ENCODE data around the gene HTATIP2.
"Not testable (repeated sequence)": the region's sequence is repeated elsewhere in the genome, so short reads cannot be mapped to it uniquely, and the experiment has no call there.

HTATIP2 gene

DNA sequence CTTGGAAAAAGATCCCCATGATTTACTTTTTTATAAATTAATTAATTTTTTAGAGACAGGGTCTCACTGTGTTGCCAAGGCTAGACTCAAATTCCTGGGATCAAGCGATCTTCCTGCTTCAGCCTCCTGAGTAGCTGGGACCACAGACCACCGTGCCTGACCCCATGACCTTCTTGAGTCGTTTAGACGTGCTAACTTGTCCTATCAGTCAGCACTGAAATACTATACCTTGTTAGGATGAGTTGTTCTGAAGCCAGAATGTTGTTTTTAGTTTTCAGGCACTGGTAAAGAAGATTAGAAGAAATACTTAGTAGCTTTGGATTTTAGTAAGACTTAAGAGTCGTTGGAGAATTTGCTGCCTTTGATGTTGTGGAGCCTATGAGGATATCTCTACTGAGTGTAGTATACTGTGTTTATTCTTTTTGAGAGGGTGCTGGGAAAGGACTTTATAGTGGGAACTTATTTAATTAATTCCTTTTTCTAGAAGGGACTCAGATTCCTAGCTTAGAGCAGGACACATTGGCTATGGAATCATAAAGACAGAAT, 8.6 kb downstream of the HTATIP2 start:
- no peak overlapping the region for H3K27ac ChIP-seq
- TF ChIP-seq, protein P1, sequence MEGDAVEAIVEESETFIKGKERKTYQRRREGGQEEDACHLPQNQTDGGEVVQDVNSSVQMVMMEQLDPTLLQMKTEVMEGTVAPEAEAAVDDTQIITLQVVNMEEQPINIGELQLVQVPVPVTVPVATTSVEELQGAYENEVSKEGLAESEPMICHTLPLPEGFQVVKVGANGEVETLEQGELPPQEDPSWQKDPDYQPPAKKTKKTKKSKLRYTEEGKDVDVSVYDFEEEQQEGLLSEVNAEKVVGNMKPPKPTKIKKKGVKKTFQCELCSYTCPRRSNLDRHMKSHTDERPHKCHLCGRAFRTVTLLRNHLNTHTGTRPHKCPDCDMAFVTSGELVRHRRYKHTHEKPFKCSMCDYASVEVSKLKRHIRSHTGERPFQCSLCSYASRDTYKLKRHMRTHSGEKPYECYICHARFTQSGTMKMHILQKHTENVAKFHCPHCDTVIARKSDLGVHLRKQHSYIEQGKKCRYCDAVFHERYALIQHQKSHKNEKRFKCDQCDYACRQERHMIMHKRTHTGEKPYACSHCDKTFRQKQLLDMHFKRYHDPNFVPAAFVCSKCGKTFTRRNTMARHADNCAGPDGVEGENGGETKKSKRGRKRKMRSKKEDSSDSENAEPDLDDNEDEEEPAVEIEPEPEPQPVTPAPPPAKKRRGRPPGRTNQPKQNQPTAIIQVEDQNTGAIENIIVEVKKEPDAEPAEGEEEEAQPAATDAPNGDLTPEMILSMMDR (IDR thresholded peaks at IDR 0.05) = no peak
- no peak for TF ChIP-seq ZFX (IDR thresholded peaks at IDR 0.05; ENCODE audit: borderline replicate concordance)

DNA sequence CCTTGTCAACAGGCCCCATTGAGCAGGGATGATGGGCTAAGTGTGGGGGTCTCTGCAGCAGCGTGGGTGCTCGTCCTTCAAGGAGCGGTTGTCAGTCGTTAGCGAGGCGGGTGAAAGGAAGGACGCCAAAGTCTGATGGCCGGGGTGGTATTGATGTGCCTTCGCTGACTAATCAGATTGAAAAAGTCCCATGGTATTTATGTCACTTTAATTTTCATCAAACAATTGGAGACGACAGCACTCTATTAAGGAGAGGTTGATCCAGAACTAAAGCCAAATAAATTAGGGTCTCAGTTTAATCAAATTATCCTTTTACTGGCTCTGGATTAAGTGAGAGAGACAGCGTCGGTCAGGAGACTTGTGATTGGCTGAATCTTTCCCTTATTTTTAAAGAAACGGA, 9.6 kb downstream of the HTATIP2 start:
- TF ChIP-seq, protein P1 (IDR thresholded peaks at IDR 0.05) = no peak
- no peak for TF ChIP-seq ZFX (IDR thresholded peaks at IDR 0.05; ENCODE audit: borderline replicate concordance)

GRCh38 chr11:20373568-20374209, 10.2 kb downstream of the HTATIP2 start:
- TF ChIP-seq, protein P1 (IDR thresholded peaks at IDR 0.05) = no peak
- H3K27ac ChIP-seq = no peak overlapping the region

More for the DNA sequence above, 9.6 kb downstream of the HTATIP2 start:
- no peak overlapping the region for H3K27ac ChIP-seq

DNA sequence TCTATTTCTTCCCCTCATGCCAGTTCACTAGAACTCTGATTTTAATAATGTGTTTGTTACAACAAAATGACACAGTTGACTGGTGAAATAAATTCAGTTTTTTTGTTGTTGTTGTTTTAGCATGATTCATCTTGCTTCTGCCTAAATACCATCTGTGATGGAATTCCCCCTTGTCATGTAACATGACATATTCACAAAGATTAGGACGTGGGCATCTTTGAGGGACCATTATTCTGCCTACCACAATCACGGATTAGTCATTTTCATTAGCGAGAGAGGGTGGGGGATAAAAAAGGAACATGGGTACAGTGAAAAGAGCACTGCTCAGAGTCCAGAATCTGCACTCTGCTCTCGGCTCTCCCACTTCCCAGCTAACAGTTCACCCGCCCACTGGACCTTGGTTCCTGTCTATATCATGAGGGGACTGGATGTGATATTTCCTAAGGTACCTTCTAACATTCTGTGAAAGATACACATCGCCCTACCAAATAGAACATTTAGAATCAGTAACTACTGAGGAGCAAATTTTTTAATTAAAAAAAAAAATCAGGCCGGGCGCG, 11.3 kb downstream of the HTATIP2 start:
- TF ChIP-seq ZFX (IDR thresholded peaks at IDR 0.05; ENCODE audit: borderline replicate concordance) = no peak
- TF ChIP-seq, protein P1 (IDR thresholded peaks at IDR 0.05) = no peak
- no peak overlapping the region for H3K27ac ChIP-seq

DNA sequence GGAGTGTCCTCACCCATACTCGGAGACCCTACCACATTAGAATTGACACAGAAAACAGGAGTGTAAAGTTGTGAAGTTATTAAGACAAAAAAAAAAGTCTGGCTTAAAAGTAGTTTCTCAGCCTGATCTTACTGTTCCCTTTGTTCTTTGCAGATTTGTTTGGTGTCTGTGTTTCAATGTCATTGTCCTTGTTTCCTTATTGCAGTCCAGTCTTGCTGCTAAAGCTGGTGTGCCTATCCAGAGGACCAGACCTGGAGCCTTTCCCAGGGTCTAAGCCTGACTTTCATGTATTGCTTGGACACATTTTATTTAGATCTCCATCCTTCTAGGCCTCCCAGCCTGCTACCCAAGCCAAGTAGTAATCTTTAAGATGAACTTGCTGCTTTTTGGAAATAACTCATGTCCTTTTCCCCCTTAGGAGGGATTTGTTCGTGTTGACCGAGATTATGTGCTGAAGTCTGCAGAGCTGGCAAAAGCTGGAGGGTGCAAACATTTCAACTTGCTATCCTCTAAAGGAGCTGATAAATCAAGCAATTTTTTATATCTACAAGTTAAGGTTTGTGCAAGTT, 12.7 kb downstream of the HTATIP2 start:
- H3K27ac ChIP-seq = no peak overlapping the region
- TF ChIP-seq, protein P1 (IDR thresholded peaks at IDR 0.05) = no peak
- TF ChIP-seq ZFX (IDR thresholded peaks at IDR 0.05; ENCODE audit: borderline replicate concordance) = no peak

- H3K27ac ChIP-seq = not testable (repeated sequence)
These were observed 22.5 kb downstream of the HTATIP2 start for GRCh38 chr11:20385996-20386395.

DNA sequence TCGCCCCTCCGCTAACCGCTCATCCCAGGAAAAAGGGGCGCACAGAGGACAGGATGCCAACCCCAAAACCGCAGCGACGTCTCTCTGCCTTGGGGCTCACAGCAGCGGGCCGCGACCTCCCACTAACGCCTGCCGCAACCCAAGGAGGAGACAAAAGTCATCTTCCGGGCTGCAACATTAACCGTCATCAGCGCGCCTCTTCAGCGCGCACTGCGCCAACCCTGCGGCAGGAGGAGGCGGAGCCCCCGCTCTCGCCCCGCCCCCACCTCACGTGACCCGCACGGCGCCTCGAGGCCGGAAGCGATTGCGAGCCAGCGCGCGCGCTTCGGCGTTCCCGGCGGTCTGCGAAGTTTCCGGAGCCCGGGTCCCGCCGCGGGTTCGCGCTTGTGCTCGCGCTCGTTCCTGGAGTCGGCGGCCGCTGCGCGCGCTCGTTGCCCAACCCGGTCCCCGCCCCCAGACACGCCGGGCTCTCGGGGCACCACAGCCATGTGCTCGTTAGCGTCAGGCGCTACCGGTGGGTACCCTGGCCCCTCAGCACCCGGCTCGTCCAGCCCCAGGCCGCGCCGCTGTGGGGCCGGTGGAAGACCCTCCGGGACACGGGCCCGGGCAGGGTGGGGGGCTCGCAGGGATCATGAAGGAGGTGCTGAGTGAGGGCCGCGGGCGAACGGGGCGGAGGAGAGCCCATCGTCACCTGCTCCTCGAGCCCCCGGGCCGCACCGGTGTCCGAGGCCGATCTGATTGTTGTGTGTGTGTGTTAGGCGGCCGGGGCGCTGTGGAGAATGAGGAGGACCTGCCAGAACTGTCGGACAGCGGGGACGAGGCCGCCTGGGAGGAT, 24.0 kb downstream of the HTATIP2 start, which contains the start of gene PRMT3:
Gene PRMT3, plus strand, starts transcription at position 456 of the 835 bp plus-strand sequence. Its CDS starts 31 bp downstream, at position 487.
- H3K27ac ChIP-seq = peak within 1 kb of the TSS; percentile 71
- TF ChIP-seq, protein P1 (IDR thresholded peaks at IDR 0.05) = peak; percentile 5
- no peak for TF ChIP-seq ZFX (IDR thresholded peaks at IDR 0.05; ENCODE audit: borderline replicate concordance)

Measured in 22Rv1 (cell line).